GM12873 (cell line): Measurements from ENCODE around the gene ZP3.

Source experiments
- TF ChIP-seq, protein P1 (sequence below): IDR thresholded peaks from 2 replicates; pipeline ENCODE4 v1.5.1; 2012; ENCODE audit warnings: low read depth, mild to moderate bottlenecking, moderate library complexity, low read length, control low read depth; ENCODE audit not compliant: insufficient read depth; ENCODE audit errors: missing control alignments

The ZP3 gene

DNA sequence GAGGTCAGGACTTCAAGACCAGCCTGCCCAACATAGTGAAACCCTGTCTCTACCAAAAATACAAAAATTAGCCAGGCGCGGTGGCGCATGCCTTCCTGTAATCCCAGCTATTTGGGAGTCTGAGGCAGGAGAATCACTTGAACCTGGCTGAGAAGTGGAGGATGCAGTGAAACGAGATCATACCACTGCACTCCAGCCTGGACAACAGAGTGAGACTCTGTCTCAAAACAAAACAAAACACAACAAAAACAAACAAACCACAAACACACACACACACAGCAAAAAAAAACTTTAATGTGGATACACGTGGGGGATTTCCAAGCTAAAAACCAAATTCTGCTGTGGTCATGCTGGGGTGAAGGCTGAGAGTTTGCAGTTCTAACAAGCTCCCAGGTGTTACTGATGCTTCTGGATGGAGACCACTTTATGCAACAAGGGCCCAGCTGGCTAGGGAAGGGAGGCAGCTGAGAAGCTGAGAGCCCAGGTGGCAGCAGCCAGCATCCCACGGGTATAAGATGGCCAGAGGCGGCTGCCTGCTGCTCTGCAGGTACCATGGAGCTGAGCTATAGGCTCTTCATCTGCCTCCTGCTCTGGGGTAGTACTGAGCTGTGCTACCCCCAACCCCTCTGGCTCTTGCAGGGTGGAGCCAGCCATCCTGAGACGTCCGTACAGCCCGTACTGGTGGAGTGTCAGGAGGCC, at the start of gene ZP3:
TSS of gene ZP3 (plus strand) at position 538 of the 699 bp plus-strand sequence. CDS start at position 553, 15 bp downstream.
- TF ChIP-seq, protein P1, sequence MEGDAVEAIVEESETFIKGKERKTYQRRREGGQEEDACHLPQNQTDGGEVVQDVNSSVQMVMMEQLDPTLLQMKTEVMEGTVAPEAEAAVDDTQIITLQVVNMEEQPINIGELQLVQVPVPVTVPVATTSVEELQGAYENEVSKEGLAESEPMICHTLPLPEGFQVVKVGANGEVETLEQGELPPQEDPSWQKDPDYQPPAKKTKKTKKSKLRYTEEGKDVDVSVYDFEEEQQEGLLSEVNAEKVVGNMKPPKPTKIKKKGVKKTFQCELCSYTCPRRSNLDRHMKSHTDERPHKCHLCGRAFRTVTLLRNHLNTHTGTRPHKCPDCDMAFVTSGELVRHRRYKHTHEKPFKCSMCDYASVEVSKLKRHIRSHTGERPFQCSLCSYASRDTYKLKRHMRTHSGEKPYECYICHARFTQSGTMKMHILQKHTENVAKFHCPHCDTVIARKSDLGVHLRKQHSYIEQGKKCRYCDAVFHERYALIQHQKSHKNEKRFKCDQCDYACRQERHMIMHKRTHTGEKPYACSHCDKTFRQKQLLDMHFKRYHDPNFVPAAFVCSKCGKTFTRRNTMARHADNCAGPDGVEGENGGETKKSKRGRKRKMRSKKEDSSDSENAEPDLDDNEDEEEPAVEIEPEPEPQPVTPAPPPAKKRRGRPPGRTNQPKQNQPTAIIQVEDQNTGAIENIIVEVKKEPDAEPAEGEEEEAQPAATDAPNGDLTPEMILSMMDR, result no peak

DNA sequence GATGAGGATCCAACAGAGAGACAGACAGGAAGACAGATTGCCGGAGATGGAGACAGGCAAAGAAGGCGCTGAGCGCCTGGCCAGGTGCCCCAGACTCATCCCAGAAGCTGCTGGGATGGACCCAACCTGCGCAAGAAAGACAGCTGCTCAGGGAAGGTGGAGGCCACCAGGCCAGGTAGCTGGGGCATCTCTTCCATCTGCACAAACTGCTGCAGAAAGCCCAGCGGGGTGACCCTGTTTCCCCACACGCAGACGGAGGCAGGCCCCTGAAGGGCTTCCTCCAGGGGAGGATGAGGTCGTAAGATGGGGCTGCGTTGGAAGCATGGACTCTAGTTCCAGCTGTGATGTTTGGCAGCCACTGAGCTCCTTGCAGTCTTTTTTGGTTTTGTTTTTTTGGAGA, 49.5 kb upstream of the ZP3 start:
- TF ChIP-seq, protein P1, result no peak

DNA sequence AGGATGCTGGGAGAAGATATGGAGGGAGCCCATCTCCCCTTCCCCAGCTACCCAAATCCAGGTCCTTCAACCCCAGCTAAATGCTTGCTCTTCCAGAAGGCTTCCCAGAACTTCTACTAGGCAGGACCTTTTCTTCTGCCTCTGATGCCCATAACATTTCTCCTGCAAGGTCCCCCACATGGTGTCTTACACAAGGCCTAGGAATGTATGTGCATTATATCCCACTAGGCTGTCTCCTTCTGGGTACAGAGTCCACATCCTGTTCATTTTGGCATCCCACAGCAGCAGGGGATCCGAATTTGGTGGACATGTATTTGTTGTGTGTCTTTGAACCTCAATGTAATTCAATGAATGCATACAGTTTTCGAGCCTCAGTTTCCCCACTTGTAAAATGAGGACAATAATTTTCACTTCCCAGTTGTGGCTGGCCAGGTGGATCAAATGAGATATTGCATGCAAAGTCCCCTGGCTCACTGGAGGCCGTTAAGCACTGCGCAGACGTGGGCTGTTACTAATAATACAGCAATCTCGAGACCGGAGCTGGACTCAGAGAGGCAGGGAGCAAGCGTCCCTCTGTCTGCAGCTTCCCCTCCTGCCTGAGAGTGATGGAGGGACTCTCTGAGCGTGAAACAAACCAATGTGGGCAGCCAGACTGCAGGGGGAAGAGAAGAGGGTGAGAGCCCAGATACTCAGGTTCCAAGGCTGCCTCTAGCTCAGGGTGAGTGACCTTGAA, 47.4 kb upstream of the ZP3 start:
- TF ChIP-seq, protein P1, result no peak

DNA sequence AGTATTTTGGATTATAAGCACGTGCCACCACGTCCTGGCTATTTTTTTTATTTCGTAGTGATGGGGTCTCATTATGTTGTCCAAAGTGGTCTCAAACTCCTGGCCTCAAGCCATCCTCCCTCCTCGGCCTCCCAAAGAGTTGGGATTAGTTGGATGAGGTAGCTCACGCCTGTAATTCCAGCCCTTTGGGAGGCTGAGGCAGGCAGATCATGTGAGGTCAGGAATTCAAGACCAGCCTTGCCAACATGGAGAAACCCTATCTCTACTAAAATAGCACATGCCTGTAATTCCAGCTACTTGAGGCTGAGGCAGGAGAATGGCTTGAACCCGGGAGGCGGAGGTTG, 44.2 kb upstream of the ZP3 start:
- TF ChIP-seq, protein P1, result no peak

DNA sequence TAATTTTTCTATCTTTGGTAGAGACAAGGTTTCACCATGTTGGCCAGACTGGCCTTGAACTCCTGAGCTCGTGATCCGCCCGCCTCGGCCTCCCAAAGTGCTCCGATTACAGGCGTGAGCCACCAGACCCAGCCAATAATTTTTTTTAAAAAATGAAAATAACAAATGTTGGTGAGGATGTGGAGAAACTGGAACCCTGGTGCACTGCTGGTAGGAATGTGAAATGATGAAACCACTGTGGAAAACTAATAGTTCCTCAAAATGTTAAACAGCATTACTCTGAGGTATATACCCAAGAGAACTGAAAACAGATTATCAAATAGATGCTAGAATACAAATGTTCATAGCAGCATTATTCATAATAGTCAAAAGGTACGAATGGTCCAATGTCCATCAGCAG, 42.9 kb upstream of the ZP3 start:
- TF ChIP-seq, protein P1, result no peak

DNA sequence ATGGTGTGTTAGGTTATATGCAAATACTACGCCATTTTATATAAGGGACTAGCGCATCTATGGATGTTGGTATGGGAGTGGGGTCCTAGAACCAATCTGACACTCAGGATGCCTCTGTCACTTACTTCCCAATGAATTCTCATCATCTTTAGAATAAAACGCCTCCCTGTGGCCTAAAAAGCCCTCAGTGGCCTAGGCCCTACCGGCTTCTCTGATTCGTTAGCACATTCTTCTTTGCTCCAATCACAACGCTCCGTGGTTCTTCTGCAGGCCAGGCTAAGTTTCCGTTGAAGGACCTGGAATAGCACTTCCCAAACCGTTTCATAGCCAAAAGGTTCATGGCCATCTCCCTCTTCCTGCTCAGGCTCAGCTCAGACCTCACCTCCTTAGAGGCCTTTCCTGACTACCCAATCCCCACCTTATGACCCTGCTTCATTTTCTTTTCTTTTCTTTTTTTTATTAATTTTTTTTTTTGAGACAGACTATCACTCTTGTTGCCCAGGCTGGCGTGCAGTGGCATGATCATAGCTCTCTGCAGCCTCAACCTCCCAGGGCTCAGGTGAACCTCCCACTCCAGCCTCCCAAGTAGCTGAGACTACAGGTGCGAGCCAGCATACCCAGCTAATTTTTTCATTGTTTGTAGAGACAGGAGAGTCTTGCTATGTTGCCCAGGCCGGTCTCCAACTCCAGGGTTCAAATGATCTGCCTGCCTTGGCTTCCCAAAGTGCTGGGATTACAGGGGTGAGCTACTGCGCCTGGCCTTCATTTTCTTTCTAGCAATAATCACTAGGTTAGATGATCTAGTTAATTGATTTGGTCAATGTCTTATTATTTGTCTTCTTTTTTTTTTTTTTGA, 41.4 kb upstream of the ZP3 start:
- TF ChIP-seq, protein P1, result no peak

DNA sequence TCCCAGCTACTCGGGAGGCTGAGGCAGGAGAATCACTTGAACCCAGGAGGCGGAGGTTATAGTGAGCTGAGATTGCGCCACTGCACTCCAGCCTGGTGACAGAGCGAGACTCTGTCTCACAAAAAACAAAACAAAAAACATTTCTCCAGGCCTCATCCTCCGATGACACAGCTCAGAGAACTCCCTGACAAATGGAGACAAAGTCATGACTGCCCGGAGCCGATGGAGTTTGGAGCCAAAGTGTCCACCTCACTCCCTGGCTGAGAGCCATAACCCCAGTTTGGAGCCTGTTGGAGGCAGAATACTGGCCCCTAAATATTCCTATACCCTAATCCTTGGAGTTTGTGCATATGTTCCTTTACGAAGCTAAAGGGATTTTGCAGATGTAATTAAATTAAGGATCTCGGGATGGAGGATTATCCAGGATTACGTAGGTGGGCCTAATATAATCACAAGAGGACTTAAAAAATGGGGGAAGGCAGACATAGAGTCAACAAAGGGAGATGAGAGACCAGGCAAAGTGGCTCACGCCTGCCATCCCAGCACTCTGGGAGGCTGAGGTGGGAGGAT, 38.0 kb upstream of the ZP3 start:
- TF ChIP-seq, protein P1, result no peak
